Natural killer cell treated with Interleukin-12 subunit alpha and Interleukin-12 subunit beta and Interleukin-15 and Interleukin-18, amount 100 ng/mL, for 72 hours (primary cell): ENCODE data around the gene PHEX. TPM values are rescaled to one million over a fixed set of nuclear protein-coding genes. Genes with fewer than 3 reads are reported as not detected.

ENCODE experiments used
- ATAC-seq, 2 donors: fragments of 150-1000 bp; cut with Tn5 transposase in 1 of 2; sonication (Bioruptor Pico), chemical (Tn5 transposase) in 1 of 2; 2 replicates each; pipeline ENCODE4 v1.10.0; 2021
- DNase-seq: peaks from one replicate; pipeline ENCODE4 v3.0.0; 2022; ENCODE audit warnings: low spot score
- H3K27ac Mint-ChIP-seq, 2 donors: 1 replicate in 1 of 2; 2 replicates in 1 of 2; pipeline ENCODE4 v1.8.0; 2022; ENCODE audit warnings: mixed read lengths in 2 of 2, mild to moderate bottlenecking in 1 of 2, moderate library complexity in 1 of 2
- H3K27me3 Mint-ChIP-seq, 2 donors: 1 replicate in 1 of 2; 2 replicates in 1 of 2; pipeline ENCODE4 v1.8.0; 2022; ENCODE audit warnings: mixed read lengths in 2 of 2
- H3K36me3 Mint-ChIP-seq: one replicate; pipeline ENCODE4 v1.8.0; 2022; ENCODE audit warnings: mixed read lengths
- H3K4me1 Mint-ChIP-seq, 2 donors: 1 replicate in 1 of 2; 2 replicates in 1 of 2; pipeline ENCODE4 v1.8.0; 2022; ENCODE audit warnings: low read depth in 2 of 2, mixed read lengths in 2 of 2, mild to moderate bottlenecking in 1 of 2
- H3K4me3 Mint-ChIP-seq: one replicate; pipeline ENCODE4 v1.8.0; 2022; ENCODE audit warnings: mixed read lengths
- H3K9me3 Mint-ChIP-seq: 2 replicates; pipeline ENCODE4 v1.8.0; 2022; ENCODE audit warnings: mixed read lengths
- total RNA-seq, 2 donors: library from RNA; stranded (reverse); gene quantifications; one replicate each; pipeline ENCODE4 v1.2.3, GENCODE V29; 2022

The PHEX gene
- total RNA-seq, 2 donors from 2014 or later = 0.10 to 0.45 TPM

DNA sequence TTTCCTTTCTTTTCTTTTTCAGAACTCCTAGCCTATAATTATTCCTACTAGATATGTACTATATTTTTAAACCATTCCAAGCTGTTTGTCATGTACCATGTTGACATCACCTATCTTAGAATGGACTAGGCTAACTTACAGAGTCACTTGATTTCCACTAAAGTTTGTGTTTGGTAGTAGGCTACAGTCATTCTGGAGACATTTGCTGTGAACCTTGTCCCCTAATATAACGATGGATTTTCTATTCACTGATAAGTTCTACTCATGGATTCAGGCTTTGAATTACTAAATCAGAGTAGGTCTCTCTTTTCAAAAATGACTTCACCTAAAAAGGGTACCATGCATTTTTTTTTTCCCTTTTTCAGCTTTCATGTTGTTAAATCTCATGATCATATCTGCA is 93.4 kb downstream of the PHEX start:
- Mint-ChIP-seq H3K36me3 (no peaks in the 10 kb centered on the region), H3K4me1 (no peaks in the 10 kb centered on the region), H3K27ac (no peak overlapping the region), H3K9me3 (no peaks in the 10 kb centered on the region), H3K27me3 (peaks cover 15% of the 10 kb centered on the region in 2 donors), H3K4me3 (no peak overlapping the region)
- DNase-seq (no peak), ATAC-seq (no peak)

DNA sequence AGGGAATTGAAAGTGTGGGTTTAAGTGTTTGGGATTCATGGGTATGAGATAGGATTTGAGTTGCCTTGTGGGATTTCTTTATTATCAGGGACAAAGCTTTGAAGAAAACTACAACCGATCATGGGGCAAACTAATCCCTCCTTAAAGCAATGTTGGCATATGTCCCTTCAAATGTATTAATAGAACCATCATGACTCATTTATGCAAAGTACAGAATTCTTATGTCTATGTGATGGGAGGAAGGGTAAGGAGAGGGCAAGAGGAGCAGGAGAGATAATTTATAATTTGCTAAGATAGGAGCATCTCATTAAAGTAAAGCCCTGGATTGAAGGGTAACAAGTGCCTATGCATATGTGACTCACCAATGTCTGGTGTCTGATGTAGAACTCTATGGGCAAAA is 94.2 kb downstream of the PHEX start:
- ATAC-seq = no peak
- Mint-ChIP-seq H3K27me3 (peaks cover 15 to 18% of the 10 kb centered on the region in 2 donors), H3K4me3 (no peak overlapping the region), H3K36me3 (no peaks in the 10 kb centered on the region), H3K4me1 (no peaks in the 10 kb centered on the region), H3K27ac (no peak overlapping the region), H3K9me3 (no peaks in the 10 kb centered on the region)
- DNase-seq = no peak

DNA sequence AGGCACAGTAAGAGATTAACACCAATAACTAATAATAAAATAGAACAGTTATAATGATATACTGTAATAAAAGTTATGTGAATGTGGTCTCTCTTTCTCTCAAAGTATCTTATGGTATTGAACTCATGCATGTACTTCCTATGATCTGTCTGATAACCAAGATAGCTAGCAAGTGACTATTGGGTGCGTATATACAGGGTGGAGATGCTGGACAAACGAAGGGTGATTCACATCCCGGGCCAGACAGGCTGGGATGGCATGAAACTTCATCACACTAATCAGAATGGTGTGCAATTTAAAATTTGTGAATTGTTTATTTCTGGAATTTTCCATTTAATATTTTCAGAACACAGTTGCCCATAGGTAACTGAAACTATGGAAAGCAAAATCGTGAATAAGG is 96.8 kb downstream of the PHEX start:
- Mint-ChIP-seq H3K27ac (no peak overlapping the region), H3K27me3 (peaks cover 15 to 21% of the 10 kb centered on the region in 2 donors), H3K4me1 (no peaks in the 10 kb centered on the region), H3K36me3 (no peaks in the 10 kb centered on the region), H3K4me3 (no peak overlapping the region), H3K9me3 (no peaks in the 10 kb centered on the region)
- DNase-seq = no peak
- ATAC-seq = no peak

DNA sequence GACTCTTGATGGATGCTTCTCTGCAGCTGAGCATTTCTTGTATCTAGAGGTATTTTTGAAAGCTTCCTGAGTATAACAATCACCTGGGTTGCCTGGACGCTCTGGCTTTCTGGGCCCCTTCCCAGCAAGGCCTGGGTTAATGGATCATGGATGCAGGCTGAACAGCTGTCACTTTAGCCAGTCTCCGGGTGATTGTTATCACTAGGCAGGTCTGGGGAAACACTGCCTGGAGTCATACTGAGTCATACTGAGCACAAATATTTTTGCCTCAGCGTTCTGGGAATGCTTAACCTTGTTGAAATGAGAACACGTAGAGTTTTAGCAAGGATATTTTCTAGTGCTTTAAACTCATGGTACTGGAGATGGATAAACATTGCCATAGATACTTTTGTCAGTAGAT is 102.6 kb downstream of the PHEX start:
- H3K27me3 Mint-ChIP-seq = peaks cover 2 to 18% of the 10 kb centered on the region in 2 donors
- no peak overlapping the region for H3K4me3 Mint-ChIP-seq
- no peaks in the 10 kb centered on the region for H3K36me3 Mint-ChIP-seq
- DNase-seq (no peak), ATAC-seq (no peak)
- H3K4me1 Mint-ChIP-seq = no peaks in the 10 kb centered on the region
- no peak overlapping the region for H3K27ac Mint-ChIP-seq
- H3K9me3 Mint-ChIP-seq = no peaks in the 10 kb centered on the region

GRCh38 chrX:22135171-22135711 is 103.1 kb downstream of the PHEX start:
- H3K4me1 Mint-ChIP-seq = no peaks in the 10 kb centered on the region
- no peak overlapping the region for H3K27ac Mint-ChIP-seq
- H3K9me3 Mint-ChIP-seq = no peaks in the 10 kb centered on the region
- peaks cover 0 to 16% of the 10 kb centered on the region in 2 donors for H3K27me3 Mint-ChIP-seq
- no peaks in the 10 kb centered on the region for H3K36me3 Mint-ChIP-seq
- ATAC-seq (no peak), DNase-seq (no peak)
- no peak overlapping the region for H3K4me3 Mint-ChIP-seq

DNA sequence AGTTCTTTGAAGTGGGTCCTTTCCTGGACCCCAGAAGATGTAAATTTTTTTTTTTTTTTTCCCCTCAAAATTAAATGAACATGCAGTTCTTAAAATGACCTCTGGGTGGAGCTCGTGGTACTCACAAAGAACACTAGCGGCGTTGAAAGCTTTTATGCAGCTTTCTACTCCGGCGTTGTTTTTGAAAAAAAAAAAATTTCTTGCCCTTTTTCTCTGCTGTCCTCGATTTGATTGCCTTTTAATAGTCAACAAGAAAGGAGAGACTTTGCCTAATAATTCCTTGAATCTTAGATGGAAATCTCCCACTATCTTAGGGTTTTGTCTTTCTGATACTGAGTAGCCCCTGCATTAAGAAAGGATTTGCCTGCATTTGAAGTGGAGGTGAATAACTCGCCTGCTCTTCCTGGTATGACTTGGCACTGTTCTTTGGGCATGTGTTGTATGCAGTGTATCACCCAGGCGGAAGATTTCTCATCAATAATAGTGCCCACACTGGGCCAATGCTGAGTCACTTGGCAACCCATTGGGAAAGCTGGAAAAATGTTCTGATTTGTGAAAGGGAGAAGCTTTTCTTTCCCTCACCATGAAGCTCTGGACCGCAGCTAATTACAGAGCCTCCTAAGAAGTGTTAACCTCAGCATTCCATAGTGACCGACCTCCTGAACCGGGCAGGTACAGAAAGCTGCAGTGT is 104.0 kb downstream of the PHEX start:
- ATAC-seq = no peak
- Mint-ChIP-seq H3K4me1 (no peaks in the 10 kb centered on the region), H3K9me3 (no peaks in the 10 kb centered on the region), H3K36me3 (no peaks in the 10 kb centered on the region), H3K27ac (no peak overlapping the region), H3K4me3 (no peak overlapping the region), H3K27me3 (peaks cover 0 to 13% of the 10 kb centered on the region in 2 donors)
- DNase-seq = peak; percentile 63

- Mint-ChIP-seq H3K9me3 (no peaks in the 10 kb centered on the region), H3K4me1 (no peaks in the 10 kb centered on the region), H3K27ac (no peak overlapping the region), H3K36me3 (no peaks in the 10 kb centered on the region), H3K27me3 (peaks cover 0 to 10% of the 10 kb centered on the region in 2 donors), H3K4me3 (no peak overlapping the region)
- no peak for ATAC-seq
- no peak for DNase-seq
Measured at GRCh38 chrX:22136711-22137110, 104.6 kb downstream of the PHEX start.

GRCh38 chrX:22139822-22140221 is 107.7 kb downstream of the PHEX start:
- no peak overlapping the region for H3K4me3 Mint-ChIP-seq
- H3K27me3 Mint-ChIP-seq = peaks cover 0 to 12% of the 10 kb centered on the region in 2 donors
- DNase-seq (no peak), ATAC-seq (no peak)
- H3K27ac Mint-ChIP-seq = no peak overlapping the region
- H3K4me1 Mint-ChIP-seq = no peaks in the 10 kb centered on the region
- H3K36me3 Mint-ChIP-seq = no peaks in the 10 kb centered on the region
- H3K9me3 Mint-ChIP-seq = no peaks in the 10 kb centered on the region

DNA sequence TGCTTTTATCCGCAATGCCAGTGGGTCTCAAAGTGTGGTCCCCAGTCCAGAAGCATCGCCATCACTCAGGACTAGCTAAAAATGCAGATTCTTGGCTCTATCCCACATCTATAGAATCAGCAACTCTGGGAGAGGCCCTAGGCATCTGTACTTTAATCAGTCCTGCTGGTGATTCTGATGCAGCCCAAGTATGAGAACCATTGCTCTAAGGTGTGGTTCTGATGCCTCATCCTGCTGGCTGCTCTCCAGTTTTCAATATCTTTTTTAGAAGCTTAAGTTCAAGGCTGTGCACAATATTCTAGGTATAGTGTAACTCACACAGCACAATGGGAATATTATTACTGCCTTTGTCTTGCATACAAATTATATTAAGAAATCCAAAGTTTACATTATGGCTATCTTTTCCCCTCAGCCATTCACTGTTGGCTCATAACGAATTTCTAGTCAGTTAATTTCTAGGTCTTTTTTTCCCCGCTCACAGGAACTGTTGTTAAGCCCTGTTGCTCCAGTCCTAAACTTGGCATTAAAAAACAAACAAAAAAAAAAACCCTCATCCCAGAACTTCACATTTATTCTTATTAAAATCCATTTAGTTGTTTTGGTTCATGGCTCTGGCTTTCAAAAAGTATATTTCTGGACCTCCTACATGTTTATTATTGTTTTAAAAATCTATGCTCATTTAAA is 109.1 kb downstream of the PHEX start:
- Mint-ChIP-seq H3K36me3 (no peaks in the 10 kb centered on the region), H3K4me1 (no peaks in the 10 kb centered on the region), H3K9me3 (no peaks in the 10 kb centered on the region), H3K4me3 (no peak overlapping the region), H3K27ac (no peak overlapping the region), H3K27me3 (peaks cover 0 to 11% of the 10 kb centered on the region in 2 donors)
- DNase-seq = no peak
- ATAC-seq = no peak

GRCh38 chrX:22147214-22147613 is 115.1 kb downstream of the PHEX start:
- no peak for DNase-seq
- no peak overlapping the region for H3K4me3 Mint-ChIP-seq
- H3K9me3 Mint-ChIP-seq = no peaks in the 10 kb centered on the region
- H3K27me3 Mint-ChIP-seq = peaks cover 5 to 18% of the 10 kb centered on the region in 2 donors
- H3K36me3 Mint-ChIP-seq = no peaks in the 10 kb centered on the region
- H3K4me1 Mint-ChIP-seq = no peaks in the 10 kb centered on the region
- no peak overlapping the region for H3K27ac Mint-ChIP-seq
- ATAC-seq = no peak

DNA sequence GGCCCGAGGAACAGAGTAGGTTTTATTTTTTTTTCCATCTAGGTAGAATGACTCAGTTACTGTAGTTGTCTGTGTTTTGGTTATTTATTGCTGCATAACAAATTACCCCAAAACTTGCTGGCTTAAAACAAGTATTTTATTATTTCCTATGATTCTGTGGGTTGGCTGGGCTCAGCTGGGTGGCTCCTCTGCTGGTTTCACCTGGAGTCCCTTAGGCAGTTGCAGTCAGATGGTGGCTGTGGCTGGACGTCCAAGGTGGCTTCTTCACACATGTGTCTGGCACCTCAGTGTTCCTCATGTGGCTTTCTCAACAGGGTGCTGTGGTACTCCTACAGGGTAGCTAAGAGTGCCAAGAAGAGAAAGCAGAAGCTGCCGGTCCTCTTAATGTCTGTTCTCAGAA is 115.8 kb downstream of the PHEX start:
- ATAC-seq (no peak), DNase-seq (no peak)
- no peaks in the 10 kb centered on the region for H3K36me3 Mint-ChIP-seq
- H3K4me3 Mint-ChIP-seq = no peak overlapping the region
- H3K4me1 Mint-ChIP-seq = no peaks in the 10 kb centered on the region
- H3K27ac Mint-ChIP-seq = no peak overlapping the region
- no peaks in the 10 kb centered on the region for H3K9me3 Mint-ChIP-seq
- peaks cover 5 to 20% of the 10 kb centered on the region in 2 donors for H3K27me3 Mint-ChIP-seq

GRCh38 chrX:22148565-22148964 is 116.4 kb downstream of the PHEX start:
- peaks cover 5 to 17% of the 10 kb centered on the region in 2 donors for H3K27me3 Mint-ChIP-seq
- no peak overlapping the region for H3K4me3 Mint-ChIP-seq
- H3K27ac Mint-ChIP-seq = no peak overlapping the region
- DNase-seq = no peak
- ATAC-seq = no peak
- no peaks in the 10 kb centered on the region for H3K9me3 Mint-ChIP-seq
- H3K4me1 Mint-ChIP-seq = no peaks in the 10 kb centered on the region
- no peaks in the 10 kb centered on the region for H3K36me3 Mint-ChIP-seq

DNA sequence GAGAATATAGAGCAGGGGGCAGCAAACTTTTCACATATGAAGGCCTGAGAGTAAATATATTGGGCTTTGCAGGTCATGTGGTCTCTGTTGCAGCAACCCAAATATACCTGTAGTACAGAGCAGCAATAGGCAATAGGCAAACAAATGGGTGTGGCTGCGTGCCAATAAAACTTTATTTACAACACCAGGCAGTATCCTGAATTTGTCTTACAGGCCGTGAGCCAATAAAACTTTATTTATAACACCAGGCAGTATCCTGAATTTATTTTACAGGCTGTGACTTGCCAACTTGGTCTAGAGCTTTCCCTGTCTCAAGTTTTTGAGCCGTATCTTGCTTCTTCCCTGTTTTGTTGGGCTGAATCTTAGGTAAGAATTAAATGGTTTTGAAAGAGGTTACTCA is 118.2 kb downstream of the PHEX start:
- Mint-ChIP-seq H3K36me3 (no peaks in the 10 kb centered on the region), H3K9me3 (no peaks in the 10 kb centered on the region), H3K27me3 (peaks cover 5 to 12% of the 10 kb centered on the region in 2 donors), H3K4me3 (no peak overlapping the region), H3K27ac (no peak overlapping the region), H3K4me1 (no peaks in the 10 kb centered on the region)
- ATAC-seq (no peak), DNase-seq (no peak)

- Mint-ChIP-seq H3K27me3 (peaks cover 0 to 13% of the 10 kb centered on the region in 2 donors), H3K4me3 (no peak overlapping the region), H3K9me3 (no peaks in the 10 kb centered on the region), H3K27ac (no peak overlapping the region), H3K4me1 (no peaks in the 10 kb centered on the region), H3K36me3 (no peaks in the 10 kb centered on the region)
- DNase-seq (no peak), ATAC-seq (no peak)
Measured at GRCh38 chrX:22155126-22155525, 123.0 kb downstream of the PHEX start.
